Lower leg skin (tissue), 3 donors: ENCODE results near the gene TMCC1.

Experiments used
- POLR2A ChIP-seq, 2 donors: fragments of 450-650 bp; IDR thresholded peaks; one replicate each; pipeline ENCODE4 v1.6.1; 2016 to 2017; ENCODE audit warnings: antibody characterized with exemption in 2 of 2, mild to moderate bottlenecking in 1 of 2, moderate library complexity in 1 of 2
- TF ChIP-seq, protein P1 (sequence below), 3 donors: fragments of 450-650 bp; IDR thresholded peaks; one replicate each; pipeline ENCODE4 v1.5.1; 2016; ENCODE audit warnings: antibody characterized with exemption in 3 of 3, mild to moderate bottlenecking in 3 of 3, moderate library complexity in 2 of 3

DNA sequence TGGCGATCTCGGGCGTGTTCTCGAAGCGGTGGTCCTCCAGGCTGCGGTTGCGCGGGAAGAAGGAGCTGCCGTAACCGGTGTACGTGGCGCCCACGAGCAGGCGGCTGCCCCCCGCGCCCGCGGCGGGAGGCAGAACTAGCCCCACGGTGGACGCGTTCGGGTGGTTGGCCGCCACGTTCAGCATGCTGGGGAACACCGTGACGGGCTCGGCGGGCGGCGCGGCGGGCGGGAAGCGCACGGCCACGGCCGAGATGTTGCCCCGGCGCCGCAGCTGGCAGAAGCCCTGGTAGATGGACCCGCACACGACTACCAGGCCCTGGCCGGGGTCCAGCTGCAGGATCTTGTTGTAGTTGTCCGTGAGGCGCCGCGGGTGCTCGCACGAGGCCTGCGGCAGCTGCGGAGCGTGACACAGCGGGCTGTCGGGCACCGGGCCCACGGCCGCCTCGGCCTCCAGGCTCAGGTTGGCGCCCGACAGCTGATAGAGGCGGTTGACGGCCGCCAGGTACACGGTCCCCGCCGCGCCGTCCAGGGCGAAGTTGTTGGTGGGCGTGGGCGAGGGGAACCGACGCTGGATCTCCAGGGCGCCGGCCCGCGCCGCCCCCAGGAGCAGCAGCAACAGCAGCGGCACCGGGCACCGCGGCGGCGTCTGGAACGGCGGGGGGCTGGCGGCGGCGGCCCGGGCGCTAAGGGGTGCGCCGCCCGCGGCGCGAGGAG is 287.4 kb downstream of the TMCC1 start:
- TF ChIP-seq POLR2A (IDR thresholded peaks at IDR 0.05): no peak
- TF ChIP-seq, protein P1, sequence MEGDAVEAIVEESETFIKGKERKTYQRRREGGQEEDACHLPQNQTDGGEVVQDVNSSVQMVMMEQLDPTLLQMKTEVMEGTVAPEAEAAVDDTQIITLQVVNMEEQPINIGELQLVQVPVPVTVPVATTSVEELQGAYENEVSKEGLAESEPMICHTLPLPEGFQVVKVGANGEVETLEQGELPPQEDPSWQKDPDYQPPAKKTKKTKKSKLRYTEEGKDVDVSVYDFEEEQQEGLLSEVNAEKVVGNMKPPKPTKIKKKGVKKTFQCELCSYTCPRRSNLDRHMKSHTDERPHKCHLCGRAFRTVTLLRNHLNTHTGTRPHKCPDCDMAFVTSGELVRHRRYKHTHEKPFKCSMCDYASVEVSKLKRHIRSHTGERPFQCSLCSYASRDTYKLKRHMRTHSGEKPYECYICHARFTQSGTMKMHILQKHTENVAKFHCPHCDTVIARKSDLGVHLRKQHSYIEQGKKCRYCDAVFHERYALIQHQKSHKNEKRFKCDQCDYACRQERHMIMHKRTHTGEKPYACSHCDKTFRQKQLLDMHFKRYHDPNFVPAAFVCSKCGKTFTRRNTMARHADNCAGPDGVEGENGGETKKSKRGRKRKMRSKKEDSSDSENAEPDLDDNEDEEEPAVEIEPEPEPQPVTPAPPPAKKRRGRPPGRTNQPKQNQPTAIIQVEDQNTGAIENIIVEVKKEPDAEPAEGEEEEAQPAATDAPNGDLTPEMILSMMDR (IDR thresholded peaks at IDR 0.05): no peak
